Measurements from ENCODE around the gene CADPS2.

DNA sequence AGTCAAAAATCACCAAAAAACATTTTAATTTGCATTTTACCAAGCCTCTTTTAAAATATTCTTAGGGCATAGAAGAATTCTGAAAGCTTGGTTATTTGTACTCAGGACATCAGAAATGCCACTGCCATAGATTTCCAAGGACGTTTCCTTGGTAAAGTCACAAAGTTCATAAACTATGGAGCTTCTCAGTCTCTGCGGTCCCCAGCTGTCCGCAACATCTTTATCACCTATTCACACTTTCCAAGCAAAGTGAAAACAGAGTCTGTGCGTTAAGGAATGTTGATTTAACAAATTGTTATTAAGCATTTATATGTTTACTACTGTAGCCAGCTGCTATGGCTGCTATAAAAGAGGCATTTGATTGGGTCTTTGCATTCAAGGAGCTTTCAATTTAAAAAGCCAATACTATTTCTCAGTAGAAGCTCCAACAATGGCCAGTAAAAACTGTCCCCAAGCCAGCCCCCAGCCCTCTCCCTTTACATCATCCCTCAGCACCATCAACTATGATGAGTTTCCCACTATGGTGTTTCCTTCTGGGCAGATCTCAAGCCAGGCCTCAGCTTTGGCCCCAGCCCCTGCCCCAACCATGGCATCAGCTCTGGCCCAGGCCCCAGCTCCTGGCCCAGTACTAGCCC is 36.8 kb downstream of the CADPS2 start:
- TF ChIP-seq, protein P1, sequence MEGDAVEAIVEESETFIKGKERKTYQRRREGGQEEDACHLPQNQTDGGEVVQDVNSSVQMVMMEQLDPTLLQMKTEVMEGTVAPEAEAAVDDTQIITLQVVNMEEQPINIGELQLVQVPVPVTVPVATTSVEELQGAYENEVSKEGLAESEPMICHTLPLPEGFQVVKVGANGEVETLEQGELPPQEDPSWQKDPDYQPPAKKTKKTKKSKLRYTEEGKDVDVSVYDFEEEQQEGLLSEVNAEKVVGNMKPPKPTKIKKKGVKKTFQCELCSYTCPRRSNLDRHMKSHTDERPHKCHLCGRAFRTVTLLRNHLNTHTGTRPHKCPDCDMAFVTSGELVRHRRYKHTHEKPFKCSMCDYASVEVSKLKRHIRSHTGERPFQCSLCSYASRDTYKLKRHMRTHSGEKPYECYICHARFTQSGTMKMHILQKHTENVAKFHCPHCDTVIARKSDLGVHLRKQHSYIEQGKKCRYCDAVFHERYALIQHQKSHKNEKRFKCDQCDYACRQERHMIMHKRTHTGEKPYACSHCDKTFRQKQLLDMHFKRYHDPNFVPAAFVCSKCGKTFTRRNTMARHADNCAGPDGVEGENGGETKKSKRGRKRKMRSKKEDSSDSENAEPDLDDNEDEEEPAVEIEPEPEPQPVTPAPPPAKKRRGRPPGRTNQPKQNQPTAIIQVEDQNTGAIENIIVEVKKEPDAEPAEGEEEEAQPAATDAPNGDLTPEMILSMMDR (IDR thresholded peaks at IDR 0.05; ENCODE audit: low read length): no peak
- no peak for TF ChIP-seq EZH2phosphoT487 (IDR thresholded peaks at IDR 0.05; ENCODE audit: low read length)

Measured in MM.1S (cell line).